ENCODE results near the gene NHS.

NHS gene

DNA sequence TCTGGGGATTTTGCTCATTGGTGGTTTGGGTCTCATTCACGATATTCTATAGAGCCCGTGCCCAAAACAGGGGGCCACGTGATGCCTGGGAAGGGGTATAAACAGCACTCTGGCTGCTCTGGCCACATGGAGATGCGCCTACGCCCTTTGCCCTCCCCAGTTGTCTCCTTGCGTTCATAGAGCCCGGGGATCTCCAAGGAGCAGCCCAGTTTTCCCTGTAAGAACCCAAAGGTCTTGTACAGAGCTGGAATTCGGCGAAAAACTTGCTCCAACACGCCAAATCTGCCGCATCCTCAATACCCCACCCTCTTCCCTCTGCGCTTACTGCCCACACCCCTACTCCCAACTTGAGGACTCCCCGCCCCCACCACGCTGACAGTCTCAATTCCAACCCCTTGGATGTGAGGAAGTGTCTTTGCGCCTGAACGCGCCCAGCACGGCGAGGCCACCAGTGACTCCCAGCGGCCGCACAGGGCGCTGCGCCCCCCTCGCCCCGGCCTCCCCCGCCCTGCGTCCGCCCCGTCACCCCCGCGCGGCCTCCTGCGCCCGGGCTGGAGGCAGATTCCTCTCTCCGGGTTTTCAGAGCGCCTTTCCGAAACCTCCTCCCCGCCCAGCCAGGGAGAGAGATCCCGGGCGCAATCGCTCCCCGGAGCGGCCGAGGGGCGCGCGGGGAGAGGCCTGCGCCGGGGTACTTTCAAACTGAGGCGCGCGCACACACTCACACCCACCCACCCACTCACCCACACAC lies at the start of gene NHS:
Gene NHS (plus strand): TSS at position 582 of the 748 bp plus-strand sequence. CDS start 558 bp downstream, outside the sequence.
- no peak for DNase-seq

DNA sequence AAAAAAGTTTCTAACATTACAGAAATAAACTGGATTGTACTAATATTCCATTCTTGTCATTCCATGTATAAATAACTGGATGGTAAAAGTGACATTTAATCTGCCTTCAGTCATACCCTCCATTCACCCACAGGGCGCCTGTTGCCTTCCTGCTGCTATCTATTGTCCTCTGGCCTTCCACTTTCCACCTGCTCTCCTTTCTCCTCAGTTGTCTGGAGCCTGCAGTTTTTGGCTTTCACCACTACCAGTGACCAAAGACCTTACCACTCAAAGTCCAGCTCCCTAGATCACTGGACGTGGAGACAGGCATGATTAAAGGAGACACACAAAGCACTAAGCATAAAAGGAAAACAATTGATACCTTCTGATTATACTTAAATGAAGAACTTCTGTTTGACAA lies 46.2 kb upstream of the NHS start:
- no peak for DNase-seq

DNA sequence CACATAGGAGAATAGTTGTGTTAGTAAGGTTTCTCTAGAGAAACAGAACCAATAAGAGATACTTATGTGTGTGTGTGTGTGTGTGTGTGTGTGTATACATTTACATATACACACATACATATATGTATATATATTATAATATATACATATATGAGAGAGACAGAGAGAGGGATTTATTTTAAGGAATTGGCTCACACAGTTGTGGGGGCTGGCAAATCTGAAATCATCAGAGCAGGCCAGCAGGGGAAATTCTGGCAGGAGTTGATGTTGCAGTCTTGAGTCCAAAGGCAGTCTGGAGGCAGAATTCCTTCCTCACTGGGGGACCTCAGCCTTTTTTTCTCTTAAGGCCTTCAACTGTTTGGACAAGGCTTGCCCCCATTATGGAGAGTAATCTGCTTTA lies 38.6 kb upstream of the NHS start:
- no peak for DNase-seq

DNA sequence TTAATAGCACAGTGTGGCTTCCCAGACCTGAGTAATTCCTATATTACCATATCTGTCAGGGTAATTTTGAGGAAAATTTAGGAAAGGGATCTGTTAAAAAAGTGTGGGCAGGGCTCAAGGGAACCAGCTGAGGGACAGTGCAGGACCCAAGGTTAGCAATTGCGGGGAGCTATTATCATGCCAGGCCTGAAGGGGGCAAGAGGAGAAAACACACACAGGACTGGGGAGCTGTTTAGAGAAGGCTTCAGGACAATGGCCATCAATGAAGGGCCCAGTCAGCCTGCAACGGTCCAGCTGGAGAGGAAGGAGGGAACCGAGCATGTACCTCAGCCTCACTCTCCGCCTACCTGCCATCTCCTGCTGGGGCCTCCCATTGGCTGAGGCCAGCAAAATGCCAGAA lies 19.0 kb upstream of the NHS start:
- DNase-seq, result no peak

DNA sequence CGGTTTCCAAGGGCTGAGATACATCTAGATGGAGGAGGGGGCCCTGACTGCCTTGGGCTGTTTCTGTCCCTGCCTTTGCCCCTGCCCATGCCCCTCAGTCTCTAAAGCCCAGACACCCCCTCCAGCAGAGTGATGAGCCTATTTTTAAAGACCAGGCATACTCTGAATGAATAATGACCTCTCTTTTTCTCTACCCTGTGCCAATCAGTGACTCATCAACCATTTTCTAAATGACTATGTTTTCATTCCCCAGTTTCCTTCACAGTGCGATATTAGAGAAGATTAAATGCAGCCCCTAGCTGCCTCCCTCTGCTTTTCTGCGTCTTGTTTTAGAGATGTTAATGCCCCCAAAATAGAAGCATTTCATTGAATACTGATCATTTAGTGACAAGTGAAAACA lies 15.5 kb upstream of the NHS start:
- no peak for DNase-seq

DNA sequence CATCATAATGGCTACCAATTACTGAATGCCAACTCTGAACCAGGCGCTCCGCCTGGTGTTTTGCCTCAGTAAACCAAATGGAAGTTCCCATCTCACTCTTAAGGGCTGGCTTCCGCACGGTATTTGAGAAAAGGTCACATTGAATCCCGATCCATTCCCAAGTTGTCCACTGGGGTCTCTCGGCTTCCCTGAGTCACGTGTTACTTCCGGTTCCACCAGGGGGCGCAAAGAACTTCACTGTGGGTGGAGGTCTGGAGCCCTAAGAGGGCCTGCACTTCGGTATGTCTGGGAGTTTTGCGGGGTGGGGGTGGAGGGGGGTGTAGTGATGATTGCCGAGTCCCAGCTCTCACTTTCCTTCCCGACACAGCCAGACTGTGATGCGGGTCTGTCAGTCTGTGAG lies 13.4 kb upstream of the NHS start:
- no peak for DNase-seq

DNA sequence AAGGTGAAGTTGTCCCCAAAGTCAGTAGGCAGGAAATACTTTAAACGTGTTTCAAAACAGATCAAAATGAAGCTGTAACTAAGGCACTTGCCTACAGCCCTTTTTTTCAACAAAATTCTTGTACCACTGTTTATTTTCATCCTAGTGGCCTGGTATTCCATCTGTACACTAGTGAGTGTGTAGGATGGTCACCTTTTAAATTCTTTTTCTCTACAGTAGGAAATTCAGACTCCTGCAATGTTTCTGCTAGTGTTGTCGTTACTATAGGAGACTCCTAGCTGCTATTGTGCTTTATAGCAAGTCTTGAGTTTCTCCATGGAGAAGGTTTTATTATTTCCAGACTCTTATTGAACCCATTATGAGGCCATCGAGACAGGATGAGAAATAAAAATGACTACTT lies 7.0 kb upstream of the NHS start:
- no peak for DNase-seq

DNA sequence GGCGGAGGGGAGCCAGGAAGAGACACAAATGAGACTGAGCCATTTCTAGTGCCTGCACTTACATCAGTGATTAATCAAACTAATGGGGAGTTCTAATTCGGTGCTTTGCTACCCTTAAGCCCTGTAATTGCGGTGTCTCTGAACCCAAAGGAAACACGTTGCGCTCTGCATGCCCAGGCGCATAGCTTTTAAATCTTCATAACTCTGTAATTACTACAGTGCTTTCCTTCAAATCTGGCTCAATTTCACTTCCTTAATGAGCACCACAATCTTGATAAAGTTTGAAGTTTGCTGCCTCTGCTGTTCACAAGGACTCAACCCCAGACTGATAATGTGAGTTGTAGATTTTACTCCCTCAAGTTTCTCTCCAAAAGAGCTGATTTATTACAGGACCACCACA lies 5.7 kb upstream of the NHS start:
- DNase-seq, result no peak

DNA sequence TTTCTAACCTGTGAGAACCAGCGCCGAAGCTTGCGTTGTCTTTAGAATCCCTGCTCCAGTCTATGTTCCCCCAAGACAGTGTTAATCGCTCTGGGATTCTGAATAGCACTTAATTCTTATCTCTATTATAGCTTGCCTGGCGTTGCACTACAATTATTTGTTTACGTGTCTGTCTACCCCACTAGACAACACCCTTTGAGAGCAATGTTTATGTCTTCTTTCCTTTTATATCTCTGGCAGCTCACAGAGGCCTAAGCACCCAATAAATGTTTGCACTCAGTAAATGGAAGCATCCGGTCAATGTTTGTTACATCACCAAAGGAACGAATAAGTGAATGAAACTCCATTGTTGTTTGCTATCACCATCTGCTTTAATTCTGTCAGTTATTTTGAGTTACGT lies 4.8 kb upstream of the NHS start:
- no peak for DNase-seq

DNA sequence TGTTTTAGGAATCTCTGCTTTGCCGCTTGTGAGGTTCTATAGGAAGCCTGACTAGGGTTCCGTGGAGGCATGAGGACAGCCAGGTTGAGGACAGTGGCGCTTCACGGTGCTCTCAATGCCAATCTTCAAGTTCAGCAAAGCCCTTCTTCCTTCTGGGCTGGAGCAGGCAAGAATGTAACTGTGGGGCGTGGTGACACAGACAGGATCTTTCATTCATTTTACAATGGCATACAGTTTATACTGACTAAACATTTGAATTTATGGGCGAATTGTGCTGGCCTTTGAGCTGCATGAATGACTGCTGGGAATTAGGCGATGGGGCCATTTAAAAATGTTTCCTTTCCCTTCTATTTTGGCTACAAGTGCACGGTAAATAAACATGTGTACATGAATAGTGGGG lies 2.9 kb upstream of the NHS start:
- no peak for DNase-seq

DNA sequence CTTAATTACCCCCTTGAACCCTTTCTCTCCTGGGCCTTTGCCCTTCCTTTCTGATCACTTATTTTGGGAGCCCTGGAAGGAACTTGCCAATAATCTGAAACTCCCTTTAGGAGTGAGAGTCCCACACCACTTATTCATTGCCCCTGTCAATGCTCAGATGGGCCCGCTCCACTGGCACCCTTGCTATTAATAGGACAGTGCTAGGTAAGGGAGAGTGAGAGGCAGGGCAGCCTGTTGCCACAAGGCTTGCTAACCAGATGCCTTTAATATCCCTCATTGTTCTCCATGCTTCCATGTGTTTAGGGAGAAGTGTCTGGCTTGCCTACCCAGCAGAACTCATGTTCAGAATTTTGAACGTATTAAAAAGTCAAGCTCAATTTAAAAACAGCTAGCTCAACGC lies 1.7 kb upstream of the NHS start:
- DNase-seq, result no peak

DNA sequence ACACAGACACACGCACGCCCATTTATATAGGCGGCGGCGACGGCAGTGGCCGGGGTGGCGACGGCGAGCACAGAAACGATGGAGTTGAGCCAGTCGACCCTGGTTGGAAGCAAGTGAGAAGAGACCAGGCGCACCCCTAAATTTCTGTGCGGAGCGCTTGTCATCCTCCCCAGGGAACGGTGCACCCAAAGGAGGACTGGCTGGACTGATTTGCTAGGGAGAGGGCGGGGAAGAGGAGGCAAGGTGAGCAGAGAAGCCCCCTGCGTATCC lies 302 bp downstream of the NHS start:
- no peak for DNase-seq

DNA sequence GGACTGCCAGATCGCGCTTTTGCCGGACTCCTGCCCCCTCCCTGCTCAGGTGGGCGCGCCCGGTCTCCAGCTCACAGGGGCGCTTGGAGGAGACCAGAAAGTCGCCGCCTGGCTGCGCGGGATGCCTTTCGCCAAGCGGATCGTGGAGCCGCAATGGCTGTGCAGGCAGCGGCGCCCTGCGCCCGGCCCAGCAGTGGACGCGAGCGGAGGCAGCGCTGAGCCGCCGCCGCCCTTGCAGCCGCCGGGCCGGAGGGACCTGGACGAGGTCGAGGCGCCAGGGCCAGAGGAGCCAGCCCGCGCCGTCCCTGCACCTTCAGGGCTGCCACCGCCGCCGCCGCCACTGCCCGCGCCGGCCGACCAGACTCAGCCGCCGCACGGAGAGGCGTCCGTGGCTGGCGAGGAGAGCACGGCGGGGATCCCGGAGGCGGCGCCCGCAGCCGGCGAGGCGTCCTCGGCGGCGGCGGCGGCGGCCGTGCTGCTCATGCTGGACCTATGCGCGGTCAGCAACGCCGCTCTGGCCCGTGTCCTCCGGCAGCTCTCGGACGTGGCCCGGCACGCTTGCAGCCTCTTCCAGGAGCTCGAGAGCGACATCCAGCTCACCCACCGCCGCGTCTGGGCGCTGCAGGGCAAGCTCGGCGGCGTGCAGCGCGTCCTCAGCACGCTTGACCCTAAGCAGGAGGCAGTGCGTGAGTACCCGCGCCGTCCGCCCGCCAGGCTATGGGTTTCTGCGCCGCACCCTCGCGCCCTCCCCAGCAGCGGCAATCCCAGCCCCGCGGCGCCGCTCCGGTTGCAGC lies 834 bp downstream of the NHS start:
- DNase-seq, result no peak

DNA sequence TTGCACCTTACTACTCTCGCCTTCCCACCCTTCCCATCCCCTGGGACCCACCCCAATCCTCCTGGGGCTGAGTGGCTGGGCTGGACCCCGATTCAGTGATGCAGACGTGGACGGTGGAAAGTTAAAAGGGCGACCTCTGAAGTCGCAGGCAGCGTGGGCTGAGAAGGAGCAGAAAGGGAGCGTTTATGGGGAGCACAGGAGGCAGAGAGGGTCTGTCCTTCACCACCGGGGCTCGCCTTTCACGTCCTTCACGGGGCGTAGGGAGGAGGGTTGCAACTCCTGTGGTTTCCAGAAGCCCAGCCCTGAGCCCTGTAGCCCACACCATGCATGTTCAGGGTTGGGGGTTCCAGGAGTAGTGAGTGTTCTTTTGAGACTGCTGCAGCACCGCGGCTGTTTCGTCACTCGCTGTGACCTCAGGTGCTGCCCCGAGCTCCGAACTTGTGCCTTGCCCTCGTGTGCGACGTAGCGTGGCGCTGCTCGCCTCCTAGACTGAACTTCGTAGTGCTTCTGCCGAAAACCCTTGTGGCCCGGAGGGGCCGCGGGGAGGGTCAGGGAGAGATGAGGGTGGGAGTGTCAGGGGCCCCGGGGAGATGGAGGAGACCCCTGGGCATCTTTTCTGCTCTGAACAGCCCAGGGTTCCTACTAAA lies 1.6 kb downstream of the NHS start:
- DNase-seq, result no peak

DNA sequence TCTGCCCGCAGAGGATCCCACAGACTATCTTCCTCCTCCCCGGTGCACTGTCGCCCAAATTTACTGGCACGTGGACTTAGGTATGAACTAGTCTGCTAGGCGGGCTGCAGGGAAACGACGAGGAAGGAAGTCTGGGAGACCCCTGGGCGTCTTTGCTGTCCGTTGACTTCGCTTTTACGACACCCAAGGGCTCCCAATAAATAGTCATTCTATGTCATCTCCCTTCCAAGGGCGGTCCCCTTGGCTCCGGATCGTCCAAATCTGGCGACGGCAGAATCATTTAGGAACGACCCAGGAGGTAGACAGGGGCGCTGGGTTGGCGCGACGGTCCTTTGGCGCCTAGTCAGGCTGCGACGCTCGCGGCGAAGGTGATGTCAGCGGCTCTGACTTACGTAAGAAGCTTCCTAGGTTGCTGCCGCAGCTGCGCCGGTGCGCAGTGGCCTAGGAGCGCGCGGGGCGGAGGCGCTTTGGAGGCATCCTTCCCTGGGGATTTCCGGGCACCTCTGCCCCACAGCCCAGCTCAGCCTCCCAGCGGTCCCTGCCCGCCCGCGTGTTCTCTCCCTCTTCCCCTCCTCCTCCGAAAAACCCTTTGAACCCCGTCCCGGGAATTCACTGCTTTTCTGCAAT lies 2.2 kb downstream of the NHS start:
- no peak for DNase-seq

DNA sequence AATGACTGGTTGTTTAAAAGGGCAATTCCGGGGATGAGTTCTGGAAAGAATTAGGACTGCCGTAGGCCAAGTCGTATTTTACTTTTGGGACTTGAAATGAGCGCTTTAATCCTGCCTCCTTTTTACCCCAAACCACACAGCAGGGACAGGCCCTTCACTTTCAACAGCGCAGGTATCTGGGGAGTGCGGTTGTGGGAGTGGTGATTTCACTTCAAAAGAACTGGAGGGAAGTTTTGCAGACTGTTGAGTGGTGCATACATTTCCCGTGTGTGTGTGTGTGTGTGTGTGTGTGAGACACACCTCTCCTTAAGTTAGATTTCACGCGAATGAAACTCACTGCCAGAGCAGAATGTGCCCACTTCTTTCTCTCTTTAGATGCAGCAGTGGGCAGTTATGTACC lies 2.8 kb downstream of the NHS start:
- DNase-seq, result no peak

DNA sequence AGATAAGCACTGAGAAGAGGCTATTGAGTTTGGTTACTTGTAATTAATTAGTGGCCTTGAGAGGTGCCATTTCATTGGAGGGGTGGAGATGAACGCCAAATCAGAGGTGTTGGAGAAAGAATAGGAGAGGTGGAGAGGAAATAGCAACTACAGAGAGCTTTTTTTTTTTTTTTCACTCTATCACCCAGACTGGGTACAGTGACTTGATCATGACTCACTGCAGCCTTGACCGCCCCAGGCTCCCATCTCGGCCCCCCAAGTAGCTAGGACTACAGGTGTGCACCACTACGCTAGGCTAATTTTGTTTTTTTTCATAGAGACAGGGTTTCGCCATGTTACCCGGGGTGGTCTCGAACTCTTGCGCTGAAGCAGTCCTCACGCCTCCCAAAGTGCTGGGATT lies 5.2 kb downstream of the NHS start:
- DNase-seq, result no peak

DNA sequence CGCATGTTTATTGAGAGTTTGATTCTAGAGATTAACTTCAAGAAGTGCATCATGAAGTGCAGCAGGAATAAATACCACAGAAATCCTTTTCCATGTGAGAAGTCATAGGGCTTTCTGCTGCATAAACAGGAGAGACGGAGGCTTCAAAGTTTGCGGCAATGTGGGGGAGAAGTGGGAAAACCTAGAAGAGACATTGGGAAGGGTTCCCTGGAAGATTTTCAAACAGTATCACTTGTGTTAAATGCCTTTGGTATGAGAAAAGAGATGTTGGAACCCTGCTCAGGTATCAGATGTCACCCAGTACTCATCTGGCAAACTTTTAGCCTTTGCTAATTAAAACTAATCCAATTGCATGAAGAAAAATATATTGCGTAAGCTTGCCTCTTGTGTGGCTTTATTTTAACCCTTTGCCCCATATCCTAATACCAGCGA lies 15.4 kb downstream of the NHS start:
- DNase-seq, result no peak

DNA sequence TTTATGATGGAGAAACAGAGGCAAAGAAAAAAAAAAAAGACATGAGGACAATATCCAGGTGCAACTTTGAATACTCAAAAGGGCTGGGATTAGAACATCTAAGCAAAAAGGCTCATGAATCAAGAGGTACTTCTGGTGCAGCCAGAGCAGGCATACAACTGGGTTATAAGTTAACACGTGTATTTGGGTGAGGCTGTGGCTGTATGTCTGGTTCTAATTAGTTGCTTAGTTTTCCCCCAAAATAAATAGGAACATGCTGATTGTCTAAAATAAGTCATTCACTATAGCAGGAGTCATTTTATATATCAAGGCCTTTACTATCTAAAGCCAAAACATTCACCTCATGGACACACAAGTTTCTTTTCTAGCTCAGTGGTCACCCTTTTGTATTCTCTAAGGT lies 20.2 kb downstream of the NHS start:
- DNase-seq, result no peak

DNA sequence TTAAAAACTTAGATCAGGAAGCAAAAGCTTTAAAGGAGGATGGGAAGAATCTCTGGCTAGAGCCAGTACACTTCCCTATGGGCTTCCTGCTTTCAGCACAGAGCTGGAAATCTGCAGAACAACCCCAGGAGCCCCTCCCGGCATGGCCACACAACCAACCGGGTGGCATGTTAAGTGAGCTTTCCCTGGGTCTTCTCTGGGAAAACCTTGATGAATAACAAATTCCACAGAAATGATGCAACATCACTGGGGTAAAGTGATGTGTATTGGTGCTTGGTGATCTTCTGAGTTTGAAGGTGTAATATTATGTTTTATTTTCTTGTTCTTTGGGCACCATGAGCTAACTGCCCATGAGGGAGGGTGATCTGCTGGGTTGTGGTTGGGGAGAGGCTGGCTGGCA lies 22.1 kb downstream of the NHS start:
- DNase-seq, result no peak

DNA sequence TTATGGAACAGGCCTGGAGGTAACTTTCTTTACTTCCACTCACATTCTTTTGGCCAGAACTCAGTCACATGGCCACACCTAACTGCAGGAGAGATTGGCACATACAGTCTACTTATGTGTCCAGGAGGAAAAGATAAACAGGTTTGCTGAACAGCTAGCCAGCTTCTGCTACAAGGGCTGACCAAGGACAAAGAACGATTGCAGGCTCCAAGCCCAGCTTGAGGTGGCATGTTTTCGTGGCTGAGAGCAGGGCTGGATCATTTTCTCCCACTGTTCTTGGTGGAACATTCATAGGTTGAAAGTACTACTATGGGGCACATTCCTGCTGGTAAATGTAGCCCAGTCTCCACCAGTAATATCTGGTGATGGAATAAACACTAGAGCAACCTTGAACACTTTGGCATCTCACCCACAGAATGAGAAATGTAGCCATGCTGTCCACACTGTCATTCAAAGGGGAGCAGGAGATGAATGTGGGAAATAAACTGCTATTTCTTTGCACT lies 28.2 kb downstream of the NHS start:
- DNase-seq, result no peak

DNA sequence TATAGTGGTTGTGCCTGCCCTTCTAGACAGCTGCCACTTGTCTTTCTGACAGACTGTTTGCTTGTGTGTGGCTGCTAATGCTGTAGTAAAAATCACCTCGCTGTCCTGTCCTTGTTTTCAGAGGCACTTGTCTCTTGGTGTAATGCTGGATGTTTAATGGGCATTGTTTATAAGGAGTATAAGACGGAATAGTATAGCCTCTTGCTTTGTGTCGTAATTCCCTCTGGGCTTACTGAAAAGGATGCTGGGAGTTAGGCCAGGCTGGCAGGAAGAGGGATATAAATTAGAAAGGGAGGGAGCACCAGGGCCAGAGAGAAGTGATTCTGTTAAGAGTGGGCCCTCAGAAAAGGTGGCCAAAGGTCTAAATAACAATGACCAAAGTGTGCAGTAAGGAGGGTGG lies 29.0 kb downstream of the NHS start:
- no peak for DNase-seq

DNA sequence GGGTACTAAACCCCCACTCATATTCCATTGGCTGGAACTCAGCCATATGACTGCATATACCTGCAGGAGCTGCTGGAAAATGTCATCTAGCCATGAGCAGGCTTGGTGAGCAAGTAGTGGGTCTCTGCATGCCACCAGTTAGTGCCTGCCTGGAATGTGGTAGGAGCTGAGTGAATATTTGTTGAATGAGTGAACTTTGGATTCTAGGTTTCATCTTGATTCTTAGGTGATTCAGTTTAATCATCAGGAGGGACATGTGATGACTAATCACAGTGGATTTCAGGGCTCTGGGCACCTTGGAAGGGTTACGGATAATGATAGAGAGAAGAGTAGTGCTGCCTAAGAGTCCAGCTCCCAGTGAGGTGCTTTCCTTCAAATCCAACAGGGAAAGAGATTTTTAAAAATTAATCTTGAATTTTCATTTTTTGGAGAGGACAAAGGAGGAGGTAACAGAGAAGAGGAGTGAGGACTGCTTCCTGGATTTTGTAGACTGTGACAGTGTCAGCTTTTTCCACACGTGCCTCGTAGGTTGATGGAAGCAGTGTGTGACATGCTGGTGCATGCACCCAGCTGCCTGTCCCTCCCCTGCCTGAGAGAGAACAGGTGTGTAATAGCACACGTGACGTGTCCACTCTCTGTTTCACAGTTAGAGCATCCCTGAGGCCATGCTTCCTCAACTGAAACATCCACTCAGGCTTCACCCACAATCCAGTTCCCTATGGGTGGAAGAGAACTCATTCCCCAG lies 30.4 kb downstream of the NHS start:
- DNase-seq, result no peak
